DOHH2 (cell line): Measurements from ENCODE around the gene SDHA.

ENCODE experiments used
- CTCF ChIP-seq: fragments of 200-600 bp; sonication (generic); IDR thresholded peaks from one replicate; pipeline ENCODE4 v1.5.1; 2014; ENCODE audit warnings: antibody characterized with exemption, mild to moderate bottlenecking, low read depth, low read length; ENCODE audit not compliant: poor library complexity, severe bottlenecking
- EZH2phosphoT487 ChIP-seq: fragments of 200-600 bp; sonication (generic); IDR thresholded peaks from 2 replicates; pipeline ENCODE4 v1.6.1; 2017; ENCODE audit warnings: borderline replicate concordance, mild to moderate bottlenecking, antibody characterized with exemption, low read length, moderate library complexity, mixed read lengths

DNA sequence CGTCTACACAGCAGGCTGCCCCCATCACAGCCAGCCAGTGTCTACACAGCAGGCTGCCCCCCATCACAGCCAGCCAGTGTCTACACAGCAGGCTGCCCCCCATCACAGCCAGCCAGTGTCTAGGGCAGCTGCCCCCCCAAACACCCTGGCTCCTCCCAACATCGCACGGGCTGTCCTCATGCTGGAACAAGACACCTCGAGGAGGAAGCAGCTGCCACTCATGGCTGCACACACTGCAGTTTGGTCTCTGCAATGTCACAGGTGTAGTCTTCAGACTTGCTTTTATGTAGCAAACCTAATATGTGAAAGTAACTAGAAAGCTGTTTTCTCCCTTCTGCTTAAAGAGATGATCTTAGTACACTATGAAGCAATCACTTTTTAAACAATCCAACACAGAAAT, 17.1 kb upstream of the SDHA start:
- TF ChIP-seq CTCF (no peak), EZH2phosphoT487 (no peak)
